ENCODE data around the gene PARD6B.

- TF ChIP-seq, protein P1, sequence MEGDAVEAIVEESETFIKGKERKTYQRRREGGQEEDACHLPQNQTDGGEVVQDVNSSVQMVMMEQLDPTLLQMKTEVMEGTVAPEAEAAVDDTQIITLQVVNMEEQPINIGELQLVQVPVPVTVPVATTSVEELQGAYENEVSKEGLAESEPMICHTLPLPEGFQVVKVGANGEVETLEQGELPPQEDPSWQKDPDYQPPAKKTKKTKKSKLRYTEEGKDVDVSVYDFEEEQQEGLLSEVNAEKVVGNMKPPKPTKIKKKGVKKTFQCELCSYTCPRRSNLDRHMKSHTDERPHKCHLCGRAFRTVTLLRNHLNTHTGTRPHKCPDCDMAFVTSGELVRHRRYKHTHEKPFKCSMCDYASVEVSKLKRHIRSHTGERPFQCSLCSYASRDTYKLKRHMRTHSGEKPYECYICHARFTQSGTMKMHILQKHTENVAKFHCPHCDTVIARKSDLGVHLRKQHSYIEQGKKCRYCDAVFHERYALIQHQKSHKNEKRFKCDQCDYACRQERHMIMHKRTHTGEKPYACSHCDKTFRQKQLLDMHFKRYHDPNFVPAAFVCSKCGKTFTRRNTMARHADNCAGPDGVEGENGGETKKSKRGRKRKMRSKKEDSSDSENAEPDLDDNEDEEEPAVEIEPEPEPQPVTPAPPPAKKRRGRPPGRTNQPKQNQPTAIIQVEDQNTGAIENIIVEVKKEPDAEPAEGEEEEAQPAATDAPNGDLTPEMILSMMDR (IDR thresholded peaks at IDR 0.05; ENCODE audit: poor library complexity) = no peak
- TF ChIP-seq EZH2 (IDR thresholded peaks at IDR 0.05; ENCODE audit: borderline replicate concordance) = no peak
- TF ChIP-seq EZH2phosphoT487 (IDR thresholded peaks at IDR 0.05; ENCODE audit: low read depth, severe bottlenecking, unreplicated experiment) = no peak
Measured at GRCh38 chr20:50690650-50691572, 40.5 kb upstream of the PARD6B start, which contains the start of gene RIPOR3.
